Measurements from ENCODE around the gene XKR8.
"Not testable (repeated sequence)": the region's sequence is repeated elsewhere in the genome, so short reads cannot be mapped to it uniquely, and the experiment has no call there.

Gene XKR8

DNA sequence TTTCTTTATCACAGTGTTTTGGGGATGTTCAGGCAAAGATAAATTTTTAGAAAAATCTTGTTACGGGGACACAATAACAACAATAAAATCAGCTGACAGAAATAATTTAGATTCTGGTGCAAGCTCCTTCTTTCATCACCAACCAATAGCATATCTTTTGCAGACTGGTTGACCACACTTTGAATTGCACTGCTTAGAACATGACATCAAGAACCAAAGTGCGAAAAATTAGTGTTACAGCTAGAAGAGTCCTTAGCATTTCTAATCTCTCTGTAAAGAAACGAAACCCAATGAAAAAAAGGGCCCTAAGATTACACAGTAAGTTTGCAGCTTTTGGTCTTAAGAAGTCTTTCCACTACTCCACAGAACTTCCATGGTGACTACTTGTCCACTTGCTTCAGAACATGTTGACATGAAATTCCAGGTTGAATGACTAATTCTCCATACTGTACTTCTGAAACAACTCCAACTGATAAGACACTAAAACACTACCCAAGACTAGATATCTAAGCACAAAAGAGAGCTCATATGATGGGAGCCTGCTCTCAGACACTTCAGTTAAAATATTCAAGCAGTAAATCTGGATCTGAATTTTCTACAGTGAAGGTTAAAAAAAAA is 31.3 kb downstream of the XKR8 start:
- DNase-seq (ENCODE audit: low read depth): no peak

- DNase-seq (ENCODE audit: low read depth): no peak
These were observed 32.5 kb downstream of the XKR8 start for GRCh38 chr1:27992276-27992675.

GRCh38 chr1:27993241-27993640 is 33.5 kb downstream of the XKR8 start:
- no peak for DNase-seq (ENCODE audit: low read depth)

DNA sequence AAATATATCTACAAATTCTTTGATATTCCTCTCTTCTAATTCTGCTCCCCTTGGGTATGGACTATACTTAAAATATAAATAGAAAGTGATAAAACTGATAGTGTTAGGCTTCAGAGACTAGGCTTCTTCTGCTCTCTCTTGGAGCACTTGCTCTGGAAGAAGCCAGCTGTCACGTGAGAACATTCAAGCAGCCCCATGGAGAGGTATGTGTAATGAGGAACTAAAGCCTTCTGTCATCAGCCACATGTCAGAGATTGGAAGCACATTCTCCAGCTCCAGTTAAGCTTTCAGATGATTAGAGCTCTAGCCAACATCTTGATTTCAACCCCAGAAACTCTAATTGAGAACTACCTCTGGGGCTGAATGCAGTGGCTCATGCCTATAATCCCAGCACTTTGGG is 34.3 kb downstream of the XKR8 start:
- DNase-seq (ENCODE audit: low read depth): no peak

GRCh38 chr1:27994526-27994925 is 34.8 kb downstream of the XKR8 start:
- DNase-seq (ENCODE audit: low read depth): not testable (repeated sequence)

- no peak for DNase-seq (ENCODE audit: low read depth)
These were observed 39.3 kb downstream of the XKR8 start for GRCh38 chr1:27999055-27999454.

- DNase-seq (ENCODE audit: low read depth): no peak
These were observed 42.8 kb downstream of the XKR8 start for GRCh38 chr1:28002600-28002999.

- not testable (repeated sequence) for DNase-seq (ENCODE audit: low read depth)
These were observed 43.3 kb downstream of the XKR8 start for GRCh38 chr1:28003117-28003516.

DNA sequence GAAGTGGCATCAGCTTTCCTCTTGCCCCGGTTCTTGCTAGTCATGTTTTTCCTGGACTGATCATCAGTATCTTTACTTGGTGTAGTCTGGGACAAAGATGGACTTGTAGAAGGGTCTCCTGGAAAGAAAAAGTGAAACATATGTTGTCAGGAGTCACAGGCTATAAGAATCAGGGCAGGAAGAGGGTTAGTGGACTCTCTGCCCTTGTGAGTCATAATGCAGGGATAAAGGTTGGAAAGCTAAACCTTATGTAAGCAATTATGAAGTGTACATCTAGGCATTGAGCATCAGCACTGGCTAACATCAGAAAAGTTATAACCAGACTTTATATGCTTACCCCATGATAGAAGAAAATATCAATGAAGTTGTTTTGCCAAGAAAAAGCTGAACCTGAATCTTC is 51.2 kb downstream of the XKR8 start:
- DNase-seq (ENCODE audit: low read depth): no peak

All from activated T-cell treated with anti-CD3 and anti-CD28 coated beads for 48 hours (primary cell).